ENCODE measurements around the gene SDSL. TPM values are rescaled to one million over a fixed set of nuclear protein-coding genes. Genes with fewer than 3 reads are reported as not detected.

Gene SDSL
- total and polyA plus RNA-seq, 10 of the 15 experiments (the other 5 are each of a cell fraction or from before 2014, with no cell fraction given), result 0.18 to 4.4 (median 1.0) TPM

- Histone ChIP-seq H3K79me2 (ENCODE audit: control insufficient read depth, insufficient read depth, low read length) (no peaks in the 10 kb centered on the region), H3K9me3 (replicated peaks; ENCODE audit: control insufficient read depth, insufficient read depth, low read length) (no peaks in the 10 kb centered on the region; the same call in 2 of the 3 replicates), H3K4me1 (ENCODE audit: control insufficient read depth, insufficient read depth, low read length) (no peaks in the 10 kb centered on the region), H3K27me3 (replicated peaks in 1 of 2; ENCODE audit: control insufficient read depth in 2 of 2, insufficient read depth in 2 of 2, low read length in 1 of 2) (peaks cover 24 to 47% of the 10 kb centered on the region in 2 experiments), H3K4me2 (ENCODE audit: control insufficient read depth, insufficient read depth) (no peak overlapping the region), H2AFZ (ENCODE audit: control insufficient read depth, low read depth, low read length) (no peak overlapping the region), H4K20me1 (ENCODE audit: control insufficient read depth, insufficient read depth) (no peaks in the 10 kb centered on the region), H3K9ac (ENCODE audit: control insufficient read depth, insufficient read depth, low read length) (no peak overlapping the region), H3K36me3 (ENCODE audit: control insufficient read depth in 2 of 2, insufficient read depth in 2 of 2, low read length in 1 of 2) (no peaks in the 10 kb centered on the region), H3K4me3 (no peak overlapping the region), H3K27ac (ENCODE audit: control insufficient read depth, insufficient read depth) (no peak overlapping the region)
- RAD21 ChIA-PET (ENCODE audit: unreplicated experiment), result no interaction called here
- FAIRE-seq, result no peak
- WGBS (ENCODE audit: insufficient coverage, insufficient replicate concordance, low lambda C conversion rate, missing lambda C conversion rate), result 17% methylated on average over 25 of the region's 26 CpGs
- DNase-seq (ENCODE audit: low read depth, low spot score), result no peak
- intact Hi-C loops (cut with micrococcal nuclease; ENCODE audit: unreplicated experiment), result no loop called here
- POLR2A ChIA-PET, result no interaction called here
- in situ Hi-C loops (cut with MboI), result no loop called here
- CTCF ChIA-PET, result no interaction called here
- SMC1A ChIA-PET (ENCODE audit: uncharacterized antibody, unreplicated experiment), result no interaction called here
- BruUV-seq (replicated peaks), result no TSS peak
- no peak for TF ChIP-seq ATF3 (IDR thresholded peaks at IDR 0.05; ENCODE audit: borderline replicate concordance, extremely low read depth, low read depth, low read length)
- TF ChIP-seq CHD1 (IDR thresholded peaks at IDR 0.05; ENCODE audit: low read depth, low read length), result no peak
- no peak for TF ChIP-seq PRDM15 (CRISPR knock-in tag; IDR thresholded peaks at IDR 0.05)
- TF ChIP-seq BCL11A (IDR thresholded peaks at IDR 0.05; ENCODE audit: low read depth, low read length), result no peak
- TF ChIP-seq SMC3 (IDR thresholded peaks at IDR 0.05; ENCODE audit: borderline replicate concordance, low read length), result no peak
- TF ChIP-seq E2F4 (IDR thresholded peaks at IDR 0.05; ENCODE audit: low read depth, low read length), result no peak
- no peak for TF ChIP-seq RAD21 (IDR thresholded peaks at IDR 0.05; ENCODE audit: insufficient read depth, low read depth, low read length)
- no peak for TF ChIP-seq NRF1 (conservative IDR thresholded peaks at IDR 0.05; ENCODE audit: low read depth, low read length)
- TF ChIP-seq POLR2A (IDR thresholded peaks at IDR 0.05; ENCODE audit: low read depth, low read length), result no peak
- no peak for TF ChIP-seq EZH2 (IDR thresholded peaks at IDR 0.05; ENCODE audit: borderline replicate concordance, control insufficient read depth, low read depth, low read length)
- TF ChIP-seq SP1 (IDR thresholded peaks at IDR 0.05; ENCODE audit: low read depth, low read length), result no peak
- no peak for TF ChIP-seq MYB (IDR thresholded peaks at IDR 0.05; ENCODE audit: borderline replicate concordance, low read depth, low read length)
- TF ChIP-seq HCFC1 (IDR thresholded peaks at IDR 0.05; ENCODE audit: low read length), result no peak
- TF ChIP-seq SIN3A (IDR thresholded peaks at IDR 0.05; ENCODE audit: low read depth, low read length), result no peak
- TF ChIP-seq KLF5 (IDR thresholded peaks at IDR 0.05; ENCODE audit: partially characterized antibody), result no peak
- ATAC-seq, result no peak
Measured at GRCh38 chr12:113466454-113467141, 44.4 kb downstream of the SDSL start.
